Suppressor macrophage treated with lipopolysaccharide for 1 hour (primary cell): Measurements from ENCODE around the gene LRRC57.
A peak's percentile ranks its signal among the peaks of the same experiment; 100 is the strongest.
"Not testable (repeated sequence)": the region's sequence is repeated elsewhere in the genome, so short reads cannot be mapped to it uniquely, and the experiment has no call there.

Experiments
- DNase-seq, 3 donors: peaks; one replicate each; pipeline ENCODE4 v3.0.0-alpha.2; 2020 to 2022

The LRRC57 gene

DNA sequence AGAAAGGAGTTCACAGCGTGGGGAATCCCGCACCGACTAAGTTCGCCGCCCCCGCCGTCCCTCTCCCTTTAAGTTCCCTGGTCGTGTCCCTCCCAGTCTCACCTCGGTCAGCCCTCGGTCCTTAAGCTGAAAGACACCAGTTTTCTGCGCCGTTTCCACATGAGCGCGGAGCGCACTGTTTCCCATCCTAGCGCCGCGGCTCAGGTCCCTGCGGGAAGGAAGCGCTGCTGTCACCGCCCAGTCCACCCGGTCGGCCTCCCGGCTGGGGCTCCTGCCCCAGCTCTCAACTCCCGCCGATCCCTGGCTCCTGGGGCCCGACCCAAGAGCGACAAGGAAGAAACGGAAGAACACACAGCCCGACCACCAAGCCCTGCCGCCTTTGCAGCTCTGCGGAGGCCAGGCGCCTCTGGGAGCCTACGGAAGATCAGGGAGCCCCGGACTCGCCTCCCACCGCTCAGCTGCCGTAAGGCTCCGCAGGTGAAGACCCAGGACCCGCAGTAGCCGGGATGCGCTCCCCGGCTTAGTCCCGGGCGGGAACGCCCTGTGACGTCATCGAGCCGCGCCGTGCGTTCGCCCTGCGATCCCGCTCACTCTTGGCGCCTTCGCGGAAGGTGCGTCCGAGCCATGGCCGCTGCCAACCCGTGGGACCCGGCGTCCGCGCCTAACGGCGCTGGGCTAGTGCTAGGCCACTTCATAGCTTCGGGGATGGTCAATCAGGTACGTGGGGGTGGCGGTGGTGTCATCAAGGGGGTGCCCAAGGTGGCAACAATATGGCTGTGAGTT lies at the start of gene LRRC57, which contains the start of gene HAUS2:
Gene LRRC57 (minus strand): TSS at position 545 of the 783 bp plus-strand sequence. CDS start 359 bp downstream, at position 186.
Gene HAUS2 (plus strand): TSS at position 590 of the 783 bp plus-strand sequence. CDS start 35 bp downstream, at position 625.
- DNase-seq: peak; percentile 90 to 96 (median 94)

DNA sequence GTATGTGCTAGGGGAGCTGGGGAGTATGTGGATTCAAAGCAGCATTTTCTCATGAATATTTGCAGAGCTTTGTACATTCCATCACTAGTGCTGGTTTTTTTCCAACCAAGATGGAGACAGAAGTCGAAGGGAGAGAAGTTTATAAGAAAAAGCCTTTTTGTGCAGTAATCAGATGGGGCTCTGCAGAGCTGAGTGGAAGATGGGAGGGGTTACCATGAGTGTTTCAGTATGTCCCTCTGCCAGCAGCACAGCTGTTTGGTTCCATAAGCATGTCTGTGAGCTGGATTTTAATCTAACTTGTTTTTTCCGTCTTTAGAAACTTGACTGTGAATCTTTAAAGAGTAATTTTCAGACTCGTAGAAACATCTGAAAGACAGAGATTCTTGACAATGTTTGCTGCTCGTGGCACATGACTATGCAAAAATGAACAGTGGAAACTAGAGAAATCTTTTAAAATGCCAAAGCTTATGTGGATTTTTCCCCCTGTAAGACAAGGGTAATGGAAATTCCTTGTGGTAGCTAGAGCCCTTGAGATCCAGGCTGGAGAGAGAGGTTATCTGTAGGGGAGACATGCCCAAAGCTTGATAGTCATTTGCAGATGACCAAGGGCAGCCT lies 47.1 kb upstream of the LRRC57 start:
- no peak for DNase-seq

DNA sequence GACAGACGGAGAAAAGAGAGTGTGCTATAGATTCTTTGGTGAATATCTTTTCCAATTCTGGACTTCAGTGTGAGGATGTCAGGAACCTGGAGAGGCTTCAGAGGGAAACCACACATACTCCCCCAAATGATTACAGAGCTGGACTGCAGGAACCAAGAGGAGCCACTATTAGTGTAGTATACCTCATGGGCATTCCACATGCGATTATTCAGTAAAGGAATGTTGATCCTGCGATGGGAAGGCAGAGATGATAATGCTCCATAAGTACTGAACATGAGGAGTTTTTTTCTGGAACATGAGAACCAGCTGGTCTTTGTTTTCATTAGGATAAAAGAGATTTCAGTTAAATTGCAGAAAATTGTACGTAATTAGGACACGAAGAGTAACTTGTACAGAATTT lies 45.5 kb upstream of the LRRC57 start:
- no peak for DNase-seq

DNA sequence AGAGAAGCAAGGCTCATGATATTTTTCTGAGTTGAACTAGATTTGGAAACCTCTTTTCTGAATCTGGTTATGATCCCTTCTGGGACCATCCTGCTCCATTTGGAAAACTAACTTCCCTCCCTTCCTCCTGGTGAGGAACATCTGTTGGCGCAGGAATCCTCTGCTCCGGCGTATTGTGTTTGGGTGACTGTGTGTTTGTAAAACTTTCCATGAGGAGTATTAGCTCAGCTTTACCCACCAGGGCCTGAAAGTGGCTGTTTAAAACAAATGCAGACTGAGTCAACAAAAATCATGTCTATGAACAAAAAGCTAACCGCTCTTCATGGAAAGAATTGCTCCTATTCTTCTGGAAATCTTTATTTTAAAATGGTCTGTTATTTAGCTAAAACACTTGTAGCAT lies 44.5 kb upstream of the LRRC57 start:
- no peak for DNase-seq

DNA sequence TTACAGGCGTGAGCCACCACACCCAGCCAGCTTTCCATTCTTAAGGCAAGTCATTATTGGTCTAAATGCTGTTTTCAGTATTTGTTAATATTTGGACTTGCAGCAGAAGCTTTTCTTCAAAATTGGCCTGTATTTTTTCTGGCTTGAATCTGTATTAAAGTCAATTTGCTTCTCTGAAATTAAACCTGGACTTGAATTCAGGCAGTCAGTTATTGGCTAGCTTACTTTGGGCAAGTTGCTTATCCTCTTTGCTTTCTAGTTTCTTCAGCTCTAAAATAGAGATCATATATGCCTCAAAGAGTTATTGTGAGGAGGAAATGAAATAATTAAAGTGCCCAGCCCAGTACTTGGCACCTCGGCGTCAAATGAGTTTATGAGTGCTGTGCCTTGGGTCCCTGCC lies 44.1 kb upstream of the LRRC57 start:
- no peak for DNase-seq

DNA sequence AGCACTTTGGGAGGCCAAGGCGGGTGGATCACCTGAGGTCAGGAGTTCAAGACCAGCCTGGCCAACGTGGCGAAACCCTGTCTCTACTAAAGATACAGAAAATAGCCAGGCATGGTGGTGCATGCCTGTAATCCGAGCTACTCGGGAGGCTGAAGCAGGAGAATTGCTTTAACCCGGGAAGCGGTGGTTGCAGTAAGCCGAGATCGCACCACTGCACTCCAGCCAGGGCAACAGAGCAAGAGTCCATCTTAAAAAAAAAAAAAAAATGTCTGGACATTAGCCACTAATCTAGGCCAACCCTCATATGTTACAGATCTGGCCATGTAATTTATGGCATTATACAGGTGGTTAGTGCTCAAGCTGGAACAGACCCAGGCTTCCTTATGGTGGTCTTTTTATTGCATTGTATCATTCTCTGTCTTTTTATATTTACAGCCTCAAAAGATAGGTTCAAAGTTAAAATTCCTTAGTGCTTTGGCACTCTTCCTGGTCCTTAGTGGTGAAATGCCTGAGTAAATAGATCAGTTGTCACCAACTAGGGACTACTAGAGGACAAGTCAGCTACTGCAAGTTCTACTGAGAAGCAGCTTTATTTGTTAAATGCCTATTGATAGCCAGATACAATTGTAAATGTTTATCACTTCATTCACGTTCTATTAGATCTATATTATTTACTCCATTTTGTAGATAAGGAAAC lies 42.8 kb upstream of the LRRC57 start:
- peak in 2 of 3 donors; percentile 14 to 26 for DNase-seq

DNA sequence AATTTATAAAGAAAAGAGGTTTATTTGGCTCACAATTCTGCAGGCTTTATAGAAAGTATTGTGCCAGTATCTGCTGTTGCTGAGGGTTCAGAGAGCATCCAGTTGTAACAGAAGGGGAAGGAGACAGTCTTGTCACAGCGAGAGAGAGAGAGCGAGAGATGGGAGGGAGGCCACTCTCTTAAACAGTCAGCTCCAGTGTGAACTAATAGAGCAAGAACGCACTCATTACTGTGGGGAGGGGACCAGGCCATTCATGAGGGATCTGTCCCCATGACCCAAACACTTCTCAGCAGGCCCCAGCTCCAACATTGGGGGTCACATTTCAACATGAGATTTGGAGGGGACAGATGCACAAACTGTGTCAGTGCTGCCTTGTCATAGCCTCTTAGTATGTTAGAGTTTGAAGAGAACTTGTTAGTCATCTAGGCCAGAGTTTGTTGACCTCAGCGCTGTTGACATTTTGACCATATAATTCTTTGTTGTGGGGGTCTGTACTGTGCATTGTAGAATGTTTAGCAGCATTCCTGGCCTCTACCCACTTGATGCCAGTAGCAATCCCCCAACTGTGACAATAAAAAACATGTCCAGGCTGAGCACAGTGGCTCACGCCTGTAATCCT lies 42.1 kb upstream of the LRRC57 start:
- DNase-seq: no peak

DNA sequence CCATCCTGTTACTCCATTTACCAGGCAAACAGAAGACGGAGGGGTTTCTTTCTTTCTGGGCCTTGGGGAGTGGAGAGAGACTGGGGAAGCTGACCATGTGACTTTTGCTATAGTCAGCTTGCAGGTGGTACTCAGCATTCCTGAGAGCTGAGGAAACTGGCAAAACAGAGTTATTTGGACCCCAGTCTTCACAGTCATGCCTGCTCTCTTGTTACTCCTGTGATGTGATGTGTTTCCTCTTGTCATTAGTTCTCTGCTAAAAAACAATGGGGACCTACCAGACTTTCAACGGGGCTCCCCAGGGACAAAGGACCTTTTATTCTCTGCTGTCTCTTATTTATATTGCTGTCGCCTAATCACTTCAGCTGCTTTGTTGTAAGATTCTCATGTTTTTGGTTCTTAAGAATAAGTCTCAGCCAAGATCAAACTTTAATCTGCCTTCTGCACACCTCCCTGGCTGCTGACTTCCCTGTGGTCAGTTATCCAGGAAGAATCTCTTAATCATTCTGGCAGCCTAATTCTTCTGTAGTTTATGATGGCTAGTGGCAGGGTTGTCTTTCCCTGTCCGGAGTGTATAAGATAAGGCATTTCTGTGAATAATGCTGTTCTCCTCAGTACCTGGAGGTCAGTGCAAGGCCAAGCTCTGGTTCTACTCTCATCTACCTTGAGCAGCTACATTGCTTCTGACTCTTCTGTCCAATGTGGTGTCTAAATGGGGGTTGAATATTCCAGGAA lies 35.6 kb upstream of the LRRC57 start:
- DNase-seq: no peak

DNA sequence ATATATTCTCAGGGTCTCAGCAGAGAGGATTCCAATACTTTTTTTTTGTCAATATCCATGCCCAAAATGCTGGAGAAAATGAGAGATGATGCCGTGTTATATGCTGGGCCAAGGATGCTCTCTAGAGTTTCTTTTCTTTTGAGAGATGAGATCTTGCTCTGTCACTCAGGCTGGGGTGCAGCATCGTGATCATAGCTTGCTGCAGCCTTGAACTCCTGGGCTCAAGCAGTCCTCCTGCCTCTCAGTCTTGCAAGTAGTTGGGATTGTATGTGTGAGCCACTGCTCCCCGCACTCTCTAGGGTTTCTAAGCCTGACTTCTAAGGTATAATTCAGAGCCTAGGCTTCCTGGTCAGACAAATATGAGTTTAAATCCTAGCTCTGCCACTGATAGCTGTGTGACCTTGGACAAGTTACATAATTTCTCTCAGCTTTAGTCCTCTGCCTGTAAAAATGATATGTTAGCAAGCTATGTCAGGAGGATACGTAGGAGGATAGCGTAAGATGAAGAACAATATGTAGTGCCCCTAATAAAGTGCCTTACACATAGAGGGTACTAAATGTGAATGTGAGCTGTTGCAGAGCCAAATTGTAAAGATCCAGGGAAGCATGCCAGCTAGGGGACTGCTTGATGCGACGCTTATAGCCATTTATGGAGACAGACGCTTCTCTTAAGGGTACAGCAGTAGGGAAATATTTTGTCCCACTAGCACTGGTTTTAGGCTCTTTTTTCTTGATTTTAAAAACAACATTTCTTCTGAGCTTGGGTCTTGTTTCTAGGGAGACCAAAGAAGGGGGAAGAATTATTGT lies 34.2 kb upstream of the LRRC57 start:
- no peak for DNase-seq

DNA sequence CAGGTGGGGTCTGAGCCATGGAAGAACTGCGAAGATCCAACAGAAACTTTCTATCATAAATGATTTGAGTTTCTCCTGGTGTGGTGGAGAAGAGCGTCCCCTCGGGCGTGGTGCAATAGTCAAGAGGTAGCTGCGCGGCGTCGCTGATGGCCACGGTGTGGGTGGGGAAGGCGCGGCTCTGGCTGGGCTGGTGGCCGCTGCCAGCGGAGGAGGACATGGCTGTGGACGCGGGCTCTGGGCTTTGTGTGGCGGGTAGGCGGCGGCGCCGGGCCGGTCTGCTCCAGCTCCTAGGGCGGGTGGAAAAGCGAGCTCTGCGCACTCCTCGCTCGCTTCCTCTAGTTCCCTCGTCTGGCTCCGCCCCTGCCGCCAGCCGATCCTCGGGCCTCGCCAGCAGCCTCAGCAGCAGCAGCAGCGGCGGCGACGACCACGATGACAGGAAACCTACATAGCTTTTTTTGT lies 32.7 kb upstream of the LRRC57 start:
- peak; percentile 89 to 94 (median 90) for DNase-seq

DNA sequence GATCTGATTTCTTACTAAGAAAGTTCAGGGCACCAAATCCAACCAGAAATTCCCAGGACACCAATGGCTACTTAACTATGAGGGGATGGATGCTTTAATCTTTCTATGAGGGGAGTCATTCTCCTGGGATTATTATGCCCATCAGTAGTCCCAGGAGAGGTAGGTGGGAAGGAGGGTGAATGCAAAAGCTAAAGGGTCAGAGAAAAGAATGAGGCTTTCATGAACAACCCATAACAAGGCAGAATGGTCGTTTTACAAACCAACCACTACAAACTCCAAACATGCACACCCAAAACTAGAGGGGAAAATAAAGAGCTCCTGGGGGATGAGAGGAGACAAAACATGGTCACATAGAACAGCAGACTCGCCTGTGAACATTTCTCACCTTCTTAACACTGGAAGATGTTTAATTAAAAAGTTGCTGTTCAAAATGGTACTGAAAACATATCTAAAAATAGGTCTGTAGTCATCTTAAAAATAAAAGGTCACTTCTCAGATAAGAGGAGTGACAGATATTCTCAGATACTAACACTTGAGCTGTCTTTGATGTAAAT lies 30.5 kb upstream of the LRRC57 start:
- DNase-seq: no peak

DNA sequence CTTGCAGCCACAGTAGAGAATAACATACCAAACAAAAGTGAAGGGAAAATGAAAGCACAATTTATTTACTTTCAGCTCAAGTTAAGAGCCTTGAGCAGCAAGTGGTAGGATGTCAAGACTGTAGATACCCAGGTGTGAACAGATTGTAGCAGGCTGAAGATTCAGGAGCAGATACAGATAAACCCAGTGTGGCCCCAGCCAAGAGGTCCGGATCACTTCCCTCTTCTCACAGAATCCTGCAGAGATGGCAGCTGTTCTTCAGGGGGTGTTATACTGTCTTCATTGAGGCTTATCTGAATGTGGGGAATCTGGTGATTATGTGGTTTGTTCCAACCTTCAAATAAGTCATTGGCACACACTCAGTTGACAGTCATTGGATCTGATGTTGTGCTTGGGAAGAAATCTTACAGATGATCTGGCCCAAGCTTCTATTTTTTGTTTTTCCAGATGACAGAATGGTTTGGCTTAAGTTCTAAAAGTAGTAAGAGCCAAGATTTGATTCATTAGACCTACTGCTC lies 29.0 kb upstream of the LRRC57 start:
- no peak for DNase-seq

DNA sequence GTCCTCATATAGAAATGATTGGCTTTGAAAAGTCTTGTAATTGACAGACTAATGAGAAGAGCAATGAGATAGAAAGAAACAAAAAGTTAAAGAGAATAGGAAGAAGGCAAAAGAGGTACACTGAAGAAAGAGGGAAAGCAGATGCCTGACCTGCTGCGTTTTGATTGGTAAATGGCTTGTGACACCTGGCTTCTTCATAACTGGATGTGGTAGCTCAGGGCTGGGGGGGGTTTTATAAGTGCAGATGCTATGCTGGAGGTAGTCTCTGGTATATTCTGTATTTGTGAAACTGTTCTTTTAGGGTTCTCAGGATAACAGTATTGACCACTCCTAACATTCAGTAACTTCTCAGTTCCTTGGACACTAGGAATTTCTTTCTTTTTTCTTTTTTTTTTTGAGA lies 28.2 kb upstream of the LRRC57 start:
- no peak for DNase-seq

DNA sequence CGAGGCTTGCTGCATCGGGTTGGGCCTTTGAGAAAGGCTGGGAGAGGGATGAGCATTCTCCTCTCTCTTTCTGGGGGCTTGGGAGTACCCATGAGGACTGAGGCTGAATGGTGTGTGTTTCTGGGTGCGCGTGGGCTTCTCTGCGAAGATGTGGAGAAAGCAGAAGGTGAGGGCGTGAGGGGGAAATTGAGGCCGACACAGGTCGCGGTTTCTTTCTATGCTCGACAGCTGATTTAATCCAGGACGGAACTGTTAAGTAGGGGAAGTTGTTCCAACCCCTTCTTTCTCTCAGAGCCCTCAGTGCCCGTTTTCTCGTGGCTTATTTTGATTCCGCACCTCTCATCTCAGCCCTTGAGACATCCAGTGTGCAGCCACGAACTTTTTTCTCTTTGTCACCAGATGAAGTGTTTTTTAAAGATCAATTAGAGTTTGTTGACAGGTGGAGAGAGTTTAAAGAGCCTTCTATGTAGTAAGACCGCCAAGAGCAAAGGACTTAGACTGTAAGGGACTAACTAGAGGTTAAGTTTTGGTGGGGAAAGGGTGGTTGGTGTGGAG lies 27.5 kb upstream of the LRRC57 start:
- peak in 1 of 3 donors; percentile 19 for DNase-seq

DNA sequence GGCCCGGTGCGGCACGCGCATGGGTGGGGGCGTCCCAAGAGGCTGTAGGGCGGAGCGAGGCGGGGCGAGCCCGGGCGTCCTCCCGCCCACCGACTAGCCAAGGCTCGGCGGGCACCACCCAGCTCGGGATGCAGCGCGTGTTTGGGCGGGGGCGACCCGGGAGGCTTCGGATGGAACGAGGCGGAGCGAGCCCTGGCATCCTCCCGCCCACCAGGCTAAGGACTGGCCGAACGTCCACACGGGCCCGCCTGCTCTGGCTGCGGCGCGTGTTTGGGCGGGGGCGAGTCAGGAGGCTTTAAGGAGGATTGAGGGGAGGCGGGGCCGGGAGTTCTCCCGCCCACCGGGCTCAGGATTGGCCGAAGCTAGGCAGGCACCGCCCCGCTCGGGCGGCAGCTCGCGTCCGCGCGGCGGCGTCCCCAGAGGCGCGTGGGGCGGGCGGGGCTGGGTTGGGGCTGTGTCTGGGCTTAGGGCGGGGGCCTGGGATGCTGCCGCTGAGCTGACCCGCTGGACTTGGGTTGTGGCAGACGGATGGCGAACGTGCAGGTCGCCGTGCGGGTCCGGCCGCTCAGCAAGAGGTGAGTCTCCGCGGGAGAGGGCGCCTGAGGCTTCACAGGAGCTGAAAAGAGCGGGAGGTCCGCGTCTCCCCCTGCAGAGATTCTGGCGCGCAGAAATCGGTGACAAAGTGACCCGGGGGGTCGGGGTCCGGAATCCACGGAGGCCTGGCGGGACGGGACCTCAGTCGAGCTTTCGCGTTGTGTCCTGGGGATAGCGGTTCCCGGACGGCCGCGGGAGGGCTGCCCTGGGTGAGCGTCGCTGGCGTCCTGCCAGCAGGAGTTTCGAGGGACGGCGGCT lies 26.8 kb upstream of the LRRC57 start, which contains the start of gene STARD9:
Gene STARD9 (plus strand): TSS at position 419 of the 852 bp plus-strand sequence. CDS start 110 bp downstream, at position 529.
- DNase-seq: peak; percentile 99

DNA sequence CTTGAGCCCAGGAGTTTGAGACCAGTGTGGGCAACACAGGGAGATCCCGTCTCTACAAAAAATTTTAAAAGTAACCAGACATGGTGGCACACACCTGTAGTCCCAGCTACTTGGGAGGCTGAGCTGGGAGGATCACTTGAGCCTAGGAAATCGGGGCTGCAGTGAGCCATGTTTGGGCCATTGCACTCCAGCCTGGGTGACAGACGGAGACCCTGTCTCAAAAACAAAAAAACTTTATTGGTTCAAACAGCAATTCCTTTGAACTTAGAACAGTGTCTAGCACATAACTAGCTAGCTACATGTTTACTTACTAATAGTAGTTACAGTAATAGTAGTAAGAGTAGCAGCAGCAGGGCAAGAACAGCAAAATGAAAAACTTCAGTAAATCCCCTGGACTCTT lies 10.1 kb upstream of the LRRC57 start:
- DNase-seq: no peak

DNA sequence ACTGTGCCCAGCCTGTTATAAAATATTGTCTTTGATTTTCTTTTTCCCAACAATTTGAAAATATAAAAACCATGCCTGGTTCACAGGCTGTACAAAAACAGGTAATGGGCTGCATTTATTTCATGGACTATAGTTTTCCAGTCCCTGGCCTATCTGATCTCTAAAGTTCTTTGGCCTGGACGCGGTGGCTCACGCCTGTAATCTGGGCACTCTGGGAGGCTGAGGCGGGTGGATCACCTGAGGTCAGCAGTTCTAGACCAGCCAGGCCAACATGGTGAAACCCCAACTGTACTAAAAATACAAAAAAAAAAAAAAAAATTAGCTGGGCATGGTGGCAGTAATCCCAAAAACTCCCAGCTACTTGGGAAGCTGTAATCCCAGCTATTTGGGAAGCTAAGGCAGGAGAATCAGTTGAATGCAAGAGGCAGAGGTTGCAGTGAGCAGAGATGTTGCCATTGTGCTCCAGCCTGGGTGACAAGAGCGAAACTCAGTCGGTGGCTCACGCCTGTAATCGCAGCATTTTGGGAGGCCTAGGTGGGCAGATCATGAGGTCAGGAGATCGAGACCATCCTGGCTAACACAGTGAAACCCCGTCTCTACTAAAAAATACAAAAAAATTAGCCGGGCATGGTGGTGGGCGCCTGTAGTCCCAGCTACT lies 8.1 kb upstream of the LRRC57 start:
- not testable (repeated sequence) for DNase-seq

DNA sequence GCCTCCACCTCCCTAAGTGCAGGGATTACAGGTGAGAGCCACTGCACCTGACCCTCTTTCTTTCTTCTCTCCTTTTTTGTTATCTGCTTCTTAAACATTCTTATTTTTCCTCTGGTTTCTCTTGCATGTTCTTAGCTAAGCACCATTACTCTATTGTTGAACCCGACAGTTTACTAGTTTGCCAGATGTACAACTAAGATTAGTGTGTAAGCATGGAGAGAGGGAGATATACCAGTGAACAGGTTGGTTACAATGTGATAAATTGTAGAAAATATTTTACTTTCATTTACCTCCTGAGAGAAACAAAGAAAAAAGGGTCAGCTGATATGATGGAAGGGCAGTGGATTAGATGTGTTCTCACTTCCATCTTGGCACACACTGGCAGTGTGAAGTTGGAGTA lies 5.0 kb upstream of the LRRC57 start:
- DNase-seq: no peak
